AG20443 (cell line): ENCODE results near the gene ENTPD2.

ENCODE experiments used
- DNase-seq: peaks from one replicate; pipeline ENCODE4 v3.0.0; 2012; ENCODE audit warnings: low spot score, mixed read lengths

ENTPD2 gene

DNA sequence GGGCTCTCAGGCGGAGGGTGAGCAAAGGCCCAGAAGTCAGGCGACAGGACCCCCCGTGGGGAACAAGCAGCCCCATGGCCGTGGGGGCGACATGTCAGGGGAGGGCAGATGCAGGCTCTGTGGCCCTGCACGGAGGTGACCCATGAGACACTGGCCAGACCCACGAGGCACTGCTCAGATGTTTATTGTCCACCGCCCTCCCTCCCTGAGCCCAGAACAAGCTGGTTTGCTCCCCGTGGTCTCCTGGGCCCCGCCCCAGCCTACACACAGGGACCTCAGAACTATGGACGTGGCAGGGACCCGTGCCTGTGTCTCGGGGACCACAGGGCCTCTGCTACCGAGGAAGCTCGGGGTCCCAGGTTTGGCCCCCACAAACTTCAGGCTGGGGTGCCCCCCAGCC lies 23.9 kb downstream of the ENTPD2 start:
- DNase-seq: no peak

DNA sequence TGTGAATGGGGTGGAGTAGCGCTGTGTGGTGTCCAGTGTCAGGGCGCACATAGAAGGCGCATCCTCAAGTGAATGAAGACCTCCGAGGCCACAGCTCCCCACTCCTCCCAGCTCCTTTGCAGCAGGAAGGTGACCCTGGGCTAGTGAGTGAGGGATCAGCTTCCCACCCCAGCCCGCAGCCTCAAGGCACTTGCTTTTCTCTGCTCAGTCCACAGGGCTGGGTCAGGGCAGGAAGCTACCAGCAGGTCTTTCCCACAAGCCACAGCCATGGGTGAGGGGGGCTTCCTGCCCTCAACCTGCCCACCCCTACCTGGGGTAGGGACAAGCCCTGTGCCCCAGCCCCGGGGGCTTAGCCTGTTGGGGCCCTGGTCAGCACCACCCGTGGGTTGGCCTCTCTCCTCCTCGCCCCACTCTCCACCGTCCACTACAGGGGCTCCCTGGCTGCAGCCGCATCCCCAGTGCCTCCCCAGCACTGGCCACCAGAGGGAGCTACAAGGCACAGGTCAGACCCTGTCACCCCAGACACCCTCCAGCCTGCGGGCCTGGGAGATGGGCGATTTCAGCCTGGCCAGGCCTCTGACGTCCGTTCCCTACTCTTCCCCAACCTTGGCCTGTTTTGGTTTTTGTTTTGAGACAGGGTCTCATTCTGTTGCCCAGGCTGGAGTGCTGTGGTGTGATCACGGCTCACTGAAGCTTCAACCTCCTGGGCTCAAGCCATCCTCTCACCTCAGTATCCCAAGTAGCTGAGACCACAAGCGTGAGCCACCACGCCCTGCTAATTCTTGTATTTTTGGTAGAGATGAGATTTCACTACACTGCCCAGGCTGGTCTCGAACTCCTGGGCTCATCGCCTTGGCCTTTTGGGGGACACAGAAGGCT lies 24.6 kb downstream of the ENTPD2 start:
- peak; percentile 84 for DNase-seq

DNA sequence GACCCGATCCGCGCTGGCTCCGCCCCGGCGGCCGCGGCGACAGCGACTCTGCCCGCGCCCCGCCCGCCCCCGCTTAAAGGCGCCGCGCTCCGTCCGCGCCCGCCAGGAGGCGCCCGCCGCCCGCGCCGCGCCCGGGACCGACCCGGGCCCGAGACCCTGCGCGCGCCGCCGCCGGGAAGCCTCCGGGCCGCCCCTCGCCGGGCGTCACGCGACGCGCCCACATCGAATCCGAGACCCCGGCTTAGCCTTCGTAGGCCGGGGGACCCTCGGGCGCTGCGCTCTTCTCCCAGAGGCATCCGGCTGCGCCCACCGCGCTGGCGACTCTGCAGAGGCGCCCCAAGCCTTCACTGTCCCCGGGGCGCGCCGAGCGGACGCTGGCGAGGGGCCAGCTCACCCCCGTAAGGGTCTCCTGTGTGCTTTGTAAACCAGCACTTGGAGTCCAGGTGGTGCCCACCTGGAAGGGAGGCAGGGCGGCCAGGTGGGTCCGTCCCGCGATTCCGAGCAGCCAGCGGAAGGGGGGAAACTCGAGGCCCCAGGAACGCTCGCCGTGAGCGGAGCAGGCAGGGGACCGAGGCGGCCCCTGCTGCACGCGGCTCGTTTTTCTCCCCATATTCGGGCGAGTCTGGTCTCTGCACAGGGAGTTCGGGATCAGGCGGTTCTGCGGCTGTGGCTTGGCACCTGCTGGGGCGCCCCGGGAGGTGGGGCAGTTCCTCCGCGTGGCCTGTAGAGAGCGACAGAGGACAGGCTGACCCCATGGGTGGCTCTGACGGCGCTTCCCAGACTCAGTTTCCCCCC lies 25.4 kb downstream of the ENTPD2 start:
- DNase-seq: peak; percentile 91

DNA sequence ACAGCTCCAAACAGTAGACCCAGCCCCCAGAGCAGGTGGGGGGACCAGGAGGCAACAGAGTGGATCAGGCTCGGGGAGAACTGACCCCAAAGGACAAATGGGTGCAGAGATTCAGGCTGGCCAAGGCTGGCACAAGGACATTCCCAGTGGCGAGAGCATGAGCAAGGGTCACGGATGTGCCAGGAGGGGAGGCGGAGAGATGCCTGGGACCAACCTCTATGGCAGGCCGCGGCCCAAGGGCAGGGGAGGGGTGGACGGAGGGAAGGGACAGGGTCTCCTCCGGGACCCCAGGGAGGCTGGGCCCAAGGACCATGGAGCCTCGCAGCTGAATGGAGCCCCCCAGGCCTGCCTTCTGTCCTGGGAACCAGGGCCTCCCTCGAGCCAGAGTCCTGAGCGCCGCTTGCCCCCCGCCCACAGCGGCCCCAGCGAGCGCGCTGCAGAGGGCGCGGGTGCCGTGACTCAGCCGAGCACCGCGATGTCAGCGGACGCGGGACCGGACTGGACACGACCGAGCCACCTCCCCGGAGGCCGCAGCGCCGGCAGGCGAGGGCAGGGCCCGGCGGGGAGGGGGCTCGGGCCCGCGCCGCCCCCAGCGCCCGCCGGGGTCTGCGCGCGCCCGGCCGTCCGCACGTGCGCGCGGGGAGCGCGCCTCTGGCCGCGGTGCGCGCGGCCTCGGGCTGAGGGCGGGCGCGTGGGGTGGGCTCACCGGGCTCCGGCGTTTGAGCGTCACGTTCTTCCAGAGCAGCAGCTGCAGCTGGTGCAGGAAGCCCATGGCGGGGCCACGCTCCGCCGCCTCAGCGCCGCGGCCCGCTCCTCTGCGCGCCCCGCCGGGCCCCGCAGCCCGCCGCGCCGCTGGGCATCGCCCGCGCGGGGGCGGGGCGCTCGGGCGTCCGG lies 26.2 kb downstream of the ENTPD2 start, which contains the start of gene ABCA2:
TSS of gene ABCA2 (minus strand) at position 869 of the 894 bp plus-strand sequence. CDS start at position 772, 97 bp downstream.
- DNase-seq: peak; percentile 50

DNA sequence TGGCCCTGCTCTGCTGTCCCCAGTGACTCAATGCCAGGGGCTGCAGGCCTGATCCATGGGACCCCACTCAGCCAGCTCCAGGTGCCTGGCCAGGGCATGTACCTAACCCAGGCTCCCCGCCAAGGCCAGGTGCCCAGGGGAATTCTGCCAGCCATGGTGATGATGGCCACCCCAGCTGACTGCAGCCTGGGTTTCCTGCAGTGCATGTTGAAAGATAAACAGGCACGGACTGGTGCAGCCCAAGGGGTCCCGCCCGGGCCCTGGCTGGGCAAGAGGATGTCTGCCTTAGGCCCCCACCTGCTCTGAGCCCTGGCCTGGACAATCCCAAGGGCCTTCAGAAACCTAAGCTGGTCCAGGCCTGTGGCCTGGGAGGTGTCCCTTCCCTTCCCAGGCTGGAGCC lies 27.0 kb downstream of the ENTPD2 start:
- no peak for DNase-seq

DNA sequence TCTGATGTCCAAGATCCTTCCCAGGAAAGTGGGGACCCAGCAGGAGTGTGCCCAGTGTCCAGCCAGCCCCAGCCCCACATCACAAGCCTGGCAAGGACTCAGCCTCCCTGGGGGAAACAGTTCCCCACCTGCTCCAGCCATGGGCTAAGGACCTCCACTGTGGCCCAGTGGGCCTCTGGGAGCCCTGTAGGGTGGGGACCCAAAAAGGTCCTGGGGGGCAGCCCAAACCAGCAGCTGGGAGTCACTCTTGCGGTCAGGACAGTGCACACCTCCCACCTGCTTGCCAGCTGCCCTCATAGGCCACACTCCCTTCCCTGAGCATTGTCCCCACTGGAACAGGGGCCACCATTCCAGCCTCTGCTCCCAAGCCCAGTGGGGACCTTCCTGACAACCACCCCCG lies 27.5 kb downstream of the ENTPD2 start:
- DNase-seq: no peak

DNA sequence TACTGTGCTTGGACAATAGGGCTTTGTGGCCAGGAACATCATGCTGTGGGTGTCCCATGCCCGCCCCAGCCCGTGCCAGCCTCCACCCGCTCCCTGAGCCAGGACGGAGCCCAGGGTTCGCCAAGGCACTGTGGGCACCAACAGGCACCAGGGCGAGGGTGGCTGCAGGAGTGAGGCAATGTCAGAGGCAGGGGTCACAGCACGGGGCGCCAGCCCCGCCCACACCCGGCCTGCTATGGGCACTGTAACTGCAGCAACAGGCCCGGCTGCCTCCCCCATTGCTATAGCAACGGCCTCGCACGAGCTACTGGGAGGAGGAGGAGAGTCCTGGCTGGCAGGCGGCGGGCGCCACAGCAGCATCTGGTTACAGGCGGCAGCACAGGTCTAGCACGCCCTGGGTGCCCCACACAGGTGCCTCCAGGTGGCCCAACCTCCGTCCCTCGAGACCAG lies 28.3 kb downstream of the ENTPD2 start:
- DNase-seq: no peak

DNA sequence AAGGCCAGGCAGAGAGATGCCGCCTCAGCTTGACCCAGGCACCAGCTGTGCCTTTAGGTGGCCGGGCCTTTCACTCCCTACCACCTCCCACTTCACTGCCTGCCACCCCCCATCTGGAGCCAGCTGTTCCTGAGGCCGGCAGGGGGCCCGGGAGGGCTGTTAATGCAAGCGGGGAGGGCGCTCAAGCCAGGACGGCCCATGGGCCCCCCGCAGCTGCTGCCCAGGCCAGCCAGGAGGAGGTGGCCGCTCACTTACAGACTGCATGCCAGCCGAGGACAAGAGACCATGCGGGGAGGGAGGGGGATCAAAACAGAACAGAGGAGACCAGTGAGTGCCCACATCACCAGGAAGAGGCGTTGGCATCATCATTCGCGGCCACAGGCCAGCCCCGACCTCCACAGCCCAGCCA lies 30.3 kb downstream of the ENTPD2 start:
- DNase-seq: no peak

DNA sequence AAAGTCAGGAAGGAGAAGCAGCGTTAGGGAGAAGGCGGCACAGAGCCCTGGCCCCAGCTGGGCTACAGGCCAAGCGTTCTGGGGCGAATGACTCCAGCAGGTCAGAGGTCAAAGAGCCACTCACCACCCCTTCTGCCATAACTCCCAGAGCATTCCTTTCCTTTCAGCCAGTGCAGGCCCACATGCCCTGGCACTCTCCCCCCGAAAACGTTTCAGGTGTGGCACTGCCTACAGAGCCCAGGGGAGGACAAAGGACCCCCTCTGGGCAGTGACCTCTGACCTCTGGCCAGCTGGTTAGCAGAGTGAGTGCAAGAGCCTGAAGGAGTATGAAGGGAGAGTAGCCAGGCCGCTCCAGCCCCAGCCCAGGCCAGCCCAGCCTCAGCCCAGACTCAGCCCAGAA lies 30.7 kb downstream of the ENTPD2 start:
- no peak for DNase-seq

DNA sequence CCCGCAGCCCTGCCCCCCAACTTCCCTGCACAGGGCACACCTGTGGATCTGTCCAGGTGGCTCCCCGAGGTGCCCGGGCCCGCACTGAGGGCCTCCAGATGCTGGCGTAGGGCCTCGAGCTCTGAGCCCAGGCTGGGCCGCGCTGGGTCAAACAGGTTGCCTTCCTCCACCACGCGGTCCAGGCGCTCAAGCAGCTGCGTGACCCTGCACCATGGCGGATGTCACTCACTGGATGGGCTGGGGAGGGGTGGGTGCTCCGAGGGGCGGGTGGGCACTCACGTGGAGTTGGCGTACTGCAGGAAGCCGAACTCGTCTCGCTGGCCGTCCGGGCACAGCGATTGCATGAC lies 31.2 kb downstream of the ENTPD2 start:
- no peak for DNase-seq

DNA sequence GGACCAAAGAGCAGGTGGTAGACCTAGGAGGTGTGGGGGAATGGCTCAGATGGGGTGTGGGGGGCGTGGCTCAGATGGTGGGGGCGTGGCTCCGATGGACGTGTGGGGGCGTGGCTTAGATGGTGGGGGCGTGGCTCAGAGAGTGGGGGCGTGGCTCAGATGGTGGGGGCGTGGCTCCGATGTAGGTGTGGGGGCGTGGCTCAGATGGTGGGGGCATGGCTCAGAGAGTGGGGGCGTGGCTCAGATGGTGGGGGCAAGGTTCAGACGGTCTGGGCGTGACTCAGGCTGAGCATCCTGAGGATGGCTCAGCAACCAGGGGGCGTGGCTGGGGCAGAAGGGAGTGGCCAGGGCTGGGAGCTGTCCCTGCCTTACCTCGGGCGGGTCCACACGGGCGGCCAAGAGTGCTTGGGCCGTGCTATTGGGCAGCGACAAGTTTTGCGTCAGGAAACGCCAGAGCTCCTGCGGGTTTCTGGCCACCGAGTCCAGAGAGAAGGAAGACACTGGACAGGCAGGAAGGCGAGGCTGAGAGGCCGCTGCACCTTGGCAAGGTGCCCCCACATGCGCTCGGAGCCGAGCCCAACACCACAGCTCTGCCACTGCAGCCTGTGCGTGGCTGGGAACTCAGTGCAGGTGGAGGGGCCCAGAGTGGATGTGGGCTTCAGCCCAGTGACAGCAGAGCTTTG lies 31.7 kb downstream of the ENTPD2 start:
- peak; percentile 73 for DNase-seq

DNA sequence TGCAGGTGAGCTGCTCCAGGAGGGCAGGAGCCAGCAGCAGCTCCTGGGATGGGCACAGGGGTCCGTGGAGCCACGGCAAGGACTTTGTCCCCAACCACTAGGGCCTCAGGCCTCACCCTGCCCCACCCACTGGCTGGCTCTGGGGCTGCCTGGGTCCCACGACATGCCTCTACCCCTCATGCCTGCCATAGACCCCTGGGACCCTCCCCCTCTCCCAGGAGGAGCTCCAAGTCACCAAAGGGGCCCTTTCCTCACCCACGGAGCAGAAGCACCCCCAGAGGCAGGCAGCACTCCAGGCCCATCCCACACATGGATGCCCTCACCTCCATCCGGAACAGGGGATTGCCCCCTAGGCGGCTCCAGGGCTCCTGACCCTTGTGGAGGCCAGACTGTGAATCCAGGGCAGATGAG lies 32.3 kb downstream of the ENTPD2 start:
- no peak for DNase-seq

DNA sequence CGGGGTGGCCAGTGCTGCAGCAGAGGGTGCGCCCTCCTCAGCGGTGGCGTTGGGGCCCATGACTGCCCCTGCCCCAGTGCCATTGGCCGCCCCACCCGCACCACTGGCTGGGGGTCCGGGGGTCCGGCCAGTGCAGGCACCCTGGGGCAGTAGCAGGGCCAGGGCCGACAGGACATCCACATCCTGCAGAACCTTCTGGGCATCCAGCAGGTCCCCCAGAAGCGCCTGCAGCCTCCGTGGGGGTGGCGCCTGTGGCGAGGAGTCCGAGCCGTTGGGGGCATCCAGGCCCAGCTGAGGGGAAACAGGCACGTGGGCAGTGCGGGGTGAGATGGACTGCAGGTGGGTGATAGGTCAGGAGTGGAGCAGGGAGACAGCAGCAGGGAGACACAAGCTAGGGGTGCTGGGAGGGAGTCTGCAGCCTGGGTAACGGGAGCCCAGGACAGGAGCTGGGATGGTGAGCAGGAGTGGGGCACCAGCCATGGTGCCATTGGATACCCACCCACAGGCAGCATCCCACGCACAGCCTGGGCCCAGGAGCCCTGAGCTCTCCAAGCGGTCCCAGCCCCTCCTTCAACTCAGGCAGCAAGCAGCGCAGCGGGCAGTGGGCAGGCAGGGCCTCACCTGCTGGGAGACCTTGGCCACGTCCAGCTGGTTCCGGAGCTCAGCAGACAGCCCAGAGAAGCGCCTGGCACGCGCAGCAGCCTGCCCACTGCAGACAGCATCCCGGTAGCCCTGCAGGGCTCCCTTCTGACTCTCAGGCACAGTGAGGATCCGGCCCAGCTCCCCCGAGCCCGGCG lies 32.9 kb downstream of the ENTPD2 start:
- DNase-seq: no peak

DNA sequence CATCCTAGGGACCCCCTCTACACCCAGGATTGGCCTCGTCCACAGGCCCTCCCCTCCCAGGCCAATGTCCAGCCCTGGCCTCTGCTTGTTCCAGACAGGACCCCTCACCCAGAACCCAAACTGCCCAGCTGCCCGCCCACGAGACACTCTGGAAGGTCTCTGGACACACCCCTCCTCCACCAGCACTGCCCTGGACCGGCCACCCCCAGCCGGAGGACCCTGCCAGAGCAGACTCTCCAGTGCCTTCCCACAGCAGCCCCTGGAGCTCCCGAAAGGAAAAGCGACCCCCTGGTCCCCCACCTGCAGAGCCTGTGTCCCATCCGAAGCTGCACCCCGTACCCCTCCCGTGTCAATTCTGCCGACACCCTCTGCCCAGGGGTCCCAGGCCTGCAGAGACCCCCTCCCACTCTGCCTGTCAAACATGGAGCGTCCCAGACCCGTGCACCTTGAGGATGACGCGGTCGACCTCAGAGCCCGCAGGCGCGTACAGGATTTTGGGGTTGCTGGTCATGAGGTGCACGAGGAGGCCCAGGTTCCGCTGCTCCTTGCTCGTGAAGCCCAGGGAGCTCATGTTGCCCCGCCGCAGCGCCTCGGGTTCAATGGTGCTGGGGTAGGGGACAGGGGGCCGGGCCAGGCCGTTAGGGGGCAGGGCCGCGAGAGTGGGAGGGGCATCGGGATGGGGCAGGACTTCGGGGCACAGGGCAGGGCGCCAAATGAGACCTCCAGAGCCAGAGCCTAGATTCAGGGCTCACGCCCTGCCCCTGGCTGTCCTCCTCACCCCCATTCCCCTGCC lies 33.8 kb downstream of the ENTPD2 start:
- DNase-seq: no peak

DNA sequence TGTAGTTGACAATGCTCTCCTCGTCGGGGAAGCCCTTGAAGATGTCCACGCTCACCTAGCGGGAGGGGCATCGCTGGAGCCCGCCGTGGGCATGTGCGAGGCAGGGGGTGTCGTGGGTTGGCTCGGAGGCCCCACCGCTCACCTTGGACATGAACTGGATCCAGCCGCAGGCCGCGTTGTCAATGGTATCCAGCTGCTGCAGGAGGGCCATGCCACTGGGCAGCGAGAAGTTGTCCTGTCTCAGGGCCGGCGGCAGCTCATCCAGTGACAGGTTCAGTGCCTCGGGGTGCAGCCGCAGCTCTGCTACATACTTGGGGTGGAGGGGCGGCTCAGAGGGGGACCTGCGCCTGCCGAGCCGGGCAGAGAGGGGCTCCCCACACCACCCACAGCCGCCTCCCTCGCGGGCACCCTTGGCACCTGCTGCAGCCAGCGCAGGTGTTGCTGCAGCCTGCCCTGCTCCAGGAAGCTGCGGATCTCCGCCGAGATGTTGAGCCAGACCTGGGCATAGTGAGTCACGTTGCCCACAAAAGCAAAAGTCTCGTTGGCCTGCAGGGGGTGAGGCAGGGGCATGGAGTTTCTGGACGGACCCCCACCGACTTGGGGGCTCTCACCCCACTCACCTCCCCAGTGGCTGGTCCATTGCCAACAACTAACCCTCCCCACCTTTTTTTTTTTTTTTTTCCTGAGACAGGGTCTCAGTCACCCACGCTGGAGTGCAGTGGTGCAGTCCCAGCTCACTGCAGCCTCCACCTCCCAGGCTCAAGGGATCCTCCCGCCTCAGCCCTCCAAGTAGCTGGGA lies 34.9 kb downstream of the ENTPD2 start:
- no peak for DNase-seq

DNA sequence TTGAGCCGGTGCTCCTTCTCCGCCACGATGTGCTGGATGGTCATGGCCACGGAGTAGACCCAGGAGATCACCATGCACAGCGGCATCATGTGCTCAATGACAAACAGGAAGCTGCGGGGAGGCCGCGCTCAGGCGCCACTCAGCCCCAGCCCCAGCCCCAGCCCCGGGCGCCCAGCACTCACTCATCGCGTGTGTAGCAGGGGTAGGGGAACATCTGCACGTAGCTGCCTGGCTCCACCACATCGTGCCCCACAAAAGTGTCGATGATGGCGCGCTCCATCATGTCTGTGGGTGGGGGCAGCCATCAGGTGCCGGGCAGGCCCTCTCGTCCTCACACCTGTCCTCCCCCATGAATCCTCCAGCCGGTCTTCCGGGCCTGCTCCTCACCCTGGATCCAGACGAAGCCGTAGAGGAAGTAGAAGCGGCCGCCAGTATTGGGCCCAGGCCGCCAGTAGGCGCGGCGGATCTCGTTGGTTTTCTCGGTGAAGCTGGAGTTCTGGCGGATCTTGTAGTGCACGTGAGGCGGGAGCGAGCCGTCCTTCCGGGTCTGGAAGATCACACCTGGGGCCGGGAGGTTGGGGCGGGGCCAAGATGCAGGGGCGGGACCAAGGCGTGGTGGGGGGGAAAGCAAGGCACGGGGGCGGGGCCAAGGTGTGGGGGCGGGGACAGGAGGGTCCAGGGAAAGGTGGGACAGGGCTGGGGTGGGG lies 35.9 kb downstream of the ENTPD2 start:
- DNase-seq: no peak

DNA sequence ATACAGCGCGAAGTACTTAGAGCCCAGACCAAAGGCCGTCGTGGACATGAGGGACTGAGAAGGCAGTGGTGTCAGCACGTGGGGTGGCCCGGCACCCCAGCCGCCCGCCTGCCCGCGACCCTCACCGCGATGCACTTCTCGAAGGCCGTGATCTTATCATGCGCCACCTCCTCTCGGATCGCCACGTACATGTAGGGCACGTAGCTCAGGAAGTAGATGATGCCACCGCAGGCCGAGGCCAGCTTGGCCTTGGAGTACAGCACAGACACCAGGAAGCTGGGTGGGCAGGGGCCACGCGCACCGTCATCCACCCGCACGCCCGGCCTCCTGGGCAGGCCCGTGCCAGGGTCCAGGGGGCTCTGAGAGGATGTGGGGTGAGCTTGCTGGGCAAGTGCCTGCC lies 36.8 kb downstream of the ENTPD2 start:
- DNase-seq: no peak

DNA sequence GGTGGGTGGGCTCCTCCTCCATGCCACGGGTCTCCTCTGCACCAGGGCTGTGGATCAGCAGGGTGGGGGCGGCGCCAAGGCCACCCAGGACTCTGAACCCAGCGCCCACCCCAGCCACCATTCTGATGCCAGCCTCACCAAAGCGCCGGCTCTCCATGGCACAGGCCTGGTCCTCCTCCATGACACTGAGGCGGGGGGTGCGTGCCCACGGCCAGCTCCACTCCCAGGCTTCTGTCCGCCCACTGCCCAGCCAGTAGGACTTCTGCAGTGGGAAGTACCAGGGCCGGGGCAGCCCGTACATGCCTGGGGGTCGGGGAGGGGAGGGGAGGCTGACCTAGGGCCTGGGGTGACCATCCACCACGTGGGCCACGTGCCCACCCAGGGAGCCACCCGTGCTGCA lies 37.4 kb downstream of the ENTPD2 start:
- no peak for DNase-seq
